Measurements from ENCODE around the gene DAB2IP.

The DAB2IP gene

GRCh38 chr9:121686930-121687541 is 35.6 kb downstream of the DAB2IP start:
- no peak for DNase-seq

GRCh38 chr9:121688146-121688680 is 36.8 kb downstream of the DAB2IP start:
- no peak for DNase-seq

- no peak for DNase-seq
Observed at GRCh38 chr9:121688681-121689080, 37.2 kb downstream of the DAB2IP start.

GRCh38 chr9:121689461-121690157 is 38.2 kb downstream of the DAB2IP start:
- no peak for DNase-seq

- DNase-seq: no peak
Observed at GRCh38 chr9:121690316-121690715, 38.9 kb downstream of the DAB2IP start.

- no peak for DNase-seq
Observed at GRCh38 chr9:121690766-121691165, 39.3 kb downstream of the DAB2IP start.

GRCh38 chr9:121691890-121692289 is 40.5 kb downstream of the DAB2IP start:
- no peak for DNase-seq

- DNase-seq: no peak
Observed at GRCh38 chr9:121692606-121693387, 41.4 kb downstream of the DAB2IP start.

GRCh38 chr9:121693388-121693670 is 41.9 kb downstream of the DAB2IP start:
- DNase-seq: no peak

- DNase-seq: no peak
Observed at GRCh38 chr9:121694001-121694400, 42.6 kb downstream of the DAB2IP start.

GRCh38 chr9:121694600-121694999 is 43.2 kb downstream of the DAB2IP start:
- DNase-seq: no peak

GRCh38 chr9:121696930-121697329 is 45.5 kb downstream of the DAB2IP start:
- DNase-seq: no peak

GRCh38 chr9:121698627-121699570 is 47.5 kb downstream of the DAB2IP start:
- no peak for DNase-seq

- DNase-seq: no peak
Observed at GRCh38 chr9:121699571-121700164, 48.2 kb downstream of the DAB2IP start.

GRCh38 chr9:121700165-121700831 is 48.9 kb downstream of the DAB2IP start:
- no peak for DNase-seq

GRCh38 chr9:121700832-121701419 is 49.5 kb downstream of the DAB2IP start:
- DNase-seq: no peak

- no peak for DNase-seq
Observed at GRCh38 chr9:121701736-121702261, 50.4 kb downstream of the DAB2IP start.

GRCh38 chr9:121703014-121703734 is 51.7 kb downstream of the DAB2IP start:
- no peak for DNase-seq

GRCh38 chr9:121704281-121704680 is 52.8 kb downstream of the DAB2IP start:
- DNase-seq: no peak

- no peak for DNase-seq
Observed at GRCh38 chr9:121706149-121706750, 54.8 kb downstream of the DAB2IP start.

Data from cortex of kidney (tissue), 1 donor.